Liver (tissue), 9 donors: Measurements from ENCODE around the gene SLC35G2. TPM values are rescaled to one million over a fixed set of nuclear protein-coding genes. Genes with fewer than 3 reads are reported as not detected.
A peak's percentile ranks its signal among the peaks of the same experiment; 100 is the strongest.

Experiments
- DNase-seq: peaks from one replicate; pipeline ENCODE4 v3.0.0-alpha.2; 2017; ENCODE audit warnings: low spot score
- H3K27ac ChIP-seq, 2 donors: one replicate each; pipeline ENCODE4 v1.7.0; 2013; ENCODE audit warnings: inconsistent platforms in 2 of 2, low read length in 2 of 2, control low read depth in 1 of 2, low read depth in 1 of 2, mild to moderate bottlenecking in 1 of 2
- H3K27me3 ChIP-seq, 4 donors: one replicate each; pipeline versions ENCODE4 v1.6.1 to v1.7.0; 2013; ENCODE audit warnings: low read length in 3 of 4, inconsistent platforms in 1 of 4, mild to moderate bottlenecking in 1 of 4, moderate library complexity in 1 of 4; ENCODE audit not compliant: control insufficient read depth in 4 of 4, insufficient read depth in 4 of 4
- H3K36me3 ChIP-seq, 4 donors: one replicate each; pipeline versions ENCODE4 v1.6.1 to v1.7.0; 2013; ENCODE audit warnings: low read length in 3 of 4, mild to moderate bottlenecking in 3 of 4, low read depth in 1 of 4, moderate library complexity in 1 of 4; ENCODE audit not compliant: control insufficient read depth in 4 of 4, insufficient read depth in 3 of 4
- H3K4me1 ChIP-seq, 4 donors: one replicate each; pipeline versions ENCODE4 v1.6.1 to v1.7.0; 2013; ENCODE audit warnings: low read length in 3 of 4, mild to moderate bottlenecking in 3 of 4, moderate library complexity in 1 of 4; ENCODE audit not compliant: control insufficient read depth in 4 of 4, insufficient read depth in 4 of 4
- H3K4me3 ChIP-seq, 3 donors: one replicate each; pipeline versions ENCODE4 v1.6.1 to v1.7.0; 2013; ENCODE audit warnings: low read length in 3 of 3, control low read depth in 1 of 3, low read depth in 1 of 3, mild to moderate bottlenecking in 1 of 3
- H3K9ac ChIP-seq, 2 donors: one replicate each; pipeline ENCODE4 v1.7.0; 2013; ENCODE audit warnings: low read length in 2 of 2, mild to moderate bottlenecking in 2 of 2, moderate library complexity in 2 of 2, control low read depth in 1 of 2, low read depth in 1 of 2
- H3K9me3 ChIP-seq, 4 donors: one replicate each; pipeline versions ENCODE4 v1.6.1 to v1.7.0; 2013; ENCODE audit warnings: low read length in 3 of 4; ENCODE audit not compliant: control insufficient read depth in 4 of 4
- FOXA1 ChIP-seq: IDR thresholded peaks from 2 replicates; pipeline ENCODE4 v1.6.1; 2016; ENCODE audit warnings: antibody characterized with exemption
- FOXA2 ChIP-seq: IDR thresholded peaks from 2 replicates; pipeline ENCODE4 v1.6.1; 2016; ENCODE audit warnings: antibody characterized with exemption
- GABPA ChIP-seq, 2 donors: IDR thresholded peaks in 1 of 2; conservative IDR thresholded peaks in 1 of 2; 2 replicates each; pipeline ENCODE4 v1.6.1; 2016; ENCODE audit warnings: antibody characterized with exemption in 2 of 2, mild to moderate bottlenecking in 1 of 2, moderate library complexity in 1 of 2
- HNF4A ChIP-seq, 2 donors: conservative IDR thresholded peaks; 2 replicates each; pipeline ENCODE4 v1.6.1; 2016; ENCODE audit warnings: antibody characterized with exemption in 2 of 2, mild to moderate bottlenecking in 2 of 2
- HNF4G ChIP-seq: IDR thresholded peaks from 2 replicates; pipeline ENCODE4 v1.6.1; 2016; ENCODE audit warnings: antibody characterized with exemption
- JUND ChIP-seq, 2 donors: IDR thresholded peaks; 2 replicates each; pipeline ENCODE4 v1.6.1; 2016; ENCODE audit warnings: antibody characterized with exemption in 2 of 2
- NR2F2 ChIP-seq: IDR thresholded peaks from 2 replicates; pipeline ENCODE4 v1.6.1; 2016; ENCODE audit warnings: antibody characterized with exemption
- RAD21 ChIP-seq, 2 donors: IDR thresholded peaks; 2 replicates each; pipeline ENCODE4 v1.6.1; 2016; ENCODE audit warnings: antibody characterized with exemption in 2 of 2, mild to moderate bottlenecking in 2 of 2
- RXRA ChIP-seq, 2 donors: IDR thresholded peaks; 2 replicates each; pipeline ENCODE4 v1.6.1; 2017 to 2018; ENCODE audit warnings: antibody characterized with exemption in 2 of 2, mild to moderate bottlenecking in 1 of 2
- SP1 ChIP-seq: IDR thresholded peaks from 2 replicates; pipeline ENCODE4 v1.6.1; 2018; ENCODE audit warnings: antibody characterized with exemption, mild to moderate bottlenecking
- TAF1 ChIP-seq: conservative IDR thresholded peaks from 2 replicates; pipeline ENCODE4 v1.6.1; 2016; ENCODE audit warnings: antibody characterized with exemption, mild to moderate bottlenecking
- YY1 ChIP-seq: IDR thresholded peaks from 2 replicates; pipeline ENCODE4 v1.6.1; 2016; ENCODE audit warnings: antibody characterized with exemption, mild to moderate bottlenecking
- ZBTB33 ChIP-seq: IDR thresholded peaks from 2 replicates; pipeline ENCODE4 v1.6.1; 2016; ENCODE audit warnings: antibody characterized with exemption
- WGBS: extraction: QIAGEN DNeasy Blood & Tissue Kit; methylation state at CpG from one replicate; pipeline ENCODE4 v1.1.7; 2013; 5-methylcytosine and 5-hydroxymethylcytosine counted together
- polyA plus RNA-seq, 2 donors: library from polyadenylated mRNA; stranded (reverse) in 1 of 2; unstranded in 1 of 2; fragments of 200-250 nt in 1 of 2; fragments of >200 nt in 1 of 2; fragmentation: Nextera tagmentation in 1 of 2; extraction: Ambion mirVana in 1 of 2; gene quantifications; one replicate each; pipeline versions ENCODE4 v1.2.1 to v1.2.3, GENCODE V29; 2013 to 2015
- total RNA-seq, 2 donors: library from RNA; depleted of rRNA; stranded (reverse); fragments of >200 nt; gene quantifications; one replicate each; pipeline ENCODE4 v1.2.3, GENCODE V29; 2014
- TF ChIP-seq, protein P1 (sequence below): fragments of 150-350 bp; IDR thresholded peaks from 2 replicates; pipeline ENCODE4 v1.5.1; 2017; ENCODE audit warnings: improper control_type of control experiment, low read depth, low read length; ENCODE audit not compliant: missing input control
- TF ChIP-seq, protein P2 (sequence below): IDR thresholded peaks from 2 replicates; pipeline ENCODE4 v1.6.1; 2016; ENCODE audit warnings: antibody characterized with exemption
- TF ChIP-seq, protein P3 (sequence below): IDR thresholded peaks from 2 replicates; pipeline ENCODE4 v1.6.1; 2016; ENCODE audit warnings: antibody characterized with exemption, mild to moderate bottlenecking
- donor health status: healthy.
- donor health status: healthy.
- donor health status: healthy.
- donor health status: healthy.
- donor health status: healthy.

SLC35G2 gene
- total and polyA plus RNA-seq, 4 donors: 0.51 to 1.2 (median 0.72) TPM

DNA sequence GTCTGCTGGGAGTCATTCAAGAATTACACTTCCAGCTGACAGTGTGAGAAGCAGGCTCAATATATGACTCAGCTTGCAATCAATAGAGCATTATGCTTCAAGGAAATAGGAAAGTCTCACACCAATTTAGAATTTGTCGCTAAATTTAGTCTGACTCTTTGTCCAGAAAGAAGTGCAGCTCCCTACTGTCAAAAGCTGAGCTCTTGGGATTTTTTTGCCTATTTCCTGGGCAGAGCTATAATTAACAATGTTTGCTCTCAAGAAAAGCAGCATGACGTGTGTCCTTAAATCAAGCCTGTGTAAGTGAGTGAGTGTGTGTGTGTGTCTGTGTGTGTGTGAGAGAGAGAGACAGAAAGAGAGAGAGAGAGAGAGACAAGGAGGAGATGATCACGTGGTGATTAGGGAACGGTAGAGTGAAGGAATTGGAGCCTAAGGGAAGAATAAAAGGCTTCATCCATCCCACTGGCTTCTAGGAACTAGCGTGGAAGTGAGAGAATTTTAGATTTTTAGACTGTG is 16.4 kb upstream of the SLC35G2 start:
- Histone ChIP-seq H3K36me3 (no peaks in the 10 kb centered on the region), H3K27ac (no peak overlapping the region), H3K9me3 (no peaks in the 10 kb centered on the region), H3K27me3 (no peaks in the 10 kb centered on the region), H3K9ac (no peak overlapping the region), H3K4me1 (no peaks in the 10 kb centered on the region), H3K4me3 (no peak overlapping the region)
- no peak for DNase-seq
- TF ChIP-seq FOXA2: no peak
- TF ChIP-seq RAD21 (IDR thresholded peaks at IDR 0.05): peak in 1 of 2 donors; percentile 4
- TF ChIP-seq JUND (IDR thresholded peaks at IDR 0.05): peak in 1 of 2 donors; percentile 32
- WGBS: 61% methylated on average over 5 of the region's 5 CpGs

DNA sequence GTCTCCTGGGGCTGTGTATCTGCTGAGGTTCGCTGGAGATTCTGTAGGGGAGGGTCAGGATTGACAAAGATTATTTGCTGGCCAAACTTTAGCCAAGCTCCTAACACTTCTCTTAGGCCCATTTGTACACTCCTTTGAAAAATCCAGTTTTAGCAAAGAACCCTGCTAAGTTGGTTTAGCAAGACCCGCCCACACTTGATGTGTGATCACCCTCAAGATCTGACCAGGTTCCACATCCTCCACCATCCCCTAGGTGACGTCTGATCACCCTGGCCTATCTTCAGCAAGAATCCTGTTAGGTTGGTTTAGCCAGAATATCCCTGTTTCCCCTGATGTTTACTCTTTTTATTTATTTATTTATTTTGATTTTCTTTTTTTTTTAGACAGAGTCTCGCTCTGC is 14.8 kb upstream of the SLC35G2 start:
- H3K4me3 ChIP-seq: no peak overlapping the region
- no peaks in the 10 kb centered on the region for H3K36me3 ChIP-seq
- no peak for DNase-seq
- H3K27me3 ChIP-seq: no peaks in the 10 kb centered on the region
- H3K27ac ChIP-seq: no peak overlapping the region
- no peaks in the 10 kb centered on the region for H3K4me1 ChIP-seq
- H3K9ac ChIP-seq: no peak overlapping the region
- 91% methylated on average over 4 of the region's 4 CpGs for WGBS
- TF ChIP-seq SP1 (no peak), RAD21 (IDR thresholded peaks at IDR 0.05) (no peak), NR2F2 (no peak), TAF1 (no peak), ZBTB33 (no peak), HNF4A (conservative IDR thresholded peaks at IDR 0.05) (no peak), GABPA (IDR thresholded peaks at IDR 0.05 in 1 of 2, conservative IDR thresholded peaks at IDR 0.05 in 1 of 2) (no peak), FOXA1 (no peak), RXRA (IDR thresholded peaks at IDR 0.05) (no peak), YY1 (no peak), HNF4G (no peak), JUND (IDR thresholded peaks at IDR 0.05) (no peak), FOXA2 (no peak)
- TF ChIP-seq, protein P1, sequence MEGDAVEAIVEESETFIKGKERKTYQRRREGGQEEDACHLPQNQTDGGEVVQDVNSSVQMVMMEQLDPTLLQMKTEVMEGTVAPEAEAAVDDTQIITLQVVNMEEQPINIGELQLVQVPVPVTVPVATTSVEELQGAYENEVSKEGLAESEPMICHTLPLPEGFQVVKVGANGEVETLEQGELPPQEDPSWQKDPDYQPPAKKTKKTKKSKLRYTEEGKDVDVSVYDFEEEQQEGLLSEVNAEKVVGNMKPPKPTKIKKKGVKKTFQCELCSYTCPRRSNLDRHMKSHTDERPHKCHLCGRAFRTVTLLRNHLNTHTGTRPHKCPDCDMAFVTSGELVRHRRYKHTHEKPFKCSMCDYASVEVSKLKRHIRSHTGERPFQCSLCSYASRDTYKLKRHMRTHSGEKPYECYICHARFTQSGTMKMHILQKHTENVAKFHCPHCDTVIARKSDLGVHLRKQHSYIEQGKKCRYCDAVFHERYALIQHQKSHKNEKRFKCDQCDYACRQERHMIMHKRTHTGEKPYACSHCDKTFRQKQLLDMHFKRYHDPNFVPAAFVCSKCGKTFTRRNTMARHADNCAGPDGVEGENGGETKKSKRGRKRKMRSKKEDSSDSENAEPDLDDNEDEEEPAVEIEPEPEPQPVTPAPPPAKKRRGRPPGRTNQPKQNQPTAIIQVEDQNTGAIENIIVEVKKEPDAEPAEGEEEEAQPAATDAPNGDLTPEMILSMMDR: no peak
- TF ChIP-seq, protein P2, sequence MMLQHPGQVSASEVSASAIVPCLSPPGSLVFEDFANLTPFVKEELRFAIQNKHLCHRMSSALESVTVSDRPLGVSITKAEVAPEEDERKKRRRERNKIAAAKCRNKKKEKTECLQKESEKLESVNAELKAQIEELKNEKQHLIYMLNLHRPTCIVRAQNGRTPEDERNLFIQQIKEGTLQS: no peak
- H3K9me3 ChIP-seq: no peaks in the 10 kb centered on the region

DNA sequence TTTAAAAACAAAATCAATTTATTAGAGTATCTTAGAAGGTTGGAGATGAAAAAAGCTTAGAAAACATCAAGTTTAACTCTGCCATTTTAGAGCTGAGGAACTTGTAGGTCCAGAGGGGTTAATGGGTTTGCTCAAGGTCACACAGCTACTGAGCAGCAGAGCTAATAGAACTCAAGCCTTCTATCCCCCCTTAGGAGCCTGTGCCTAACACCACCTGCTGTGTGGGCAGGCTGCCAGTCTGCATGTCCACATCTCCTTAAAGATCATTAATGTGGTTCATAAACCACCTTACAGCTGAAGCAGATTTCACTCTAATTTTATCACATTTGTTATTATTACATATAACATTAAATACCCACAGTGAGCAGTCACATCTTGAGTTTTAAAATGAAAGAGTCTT is 14.1 kb upstream of the SLC35G2 start:
- no peak overlapping the region for H3K27ac ChIP-seq
- TF ChIP-seq RAD21 (IDR thresholded peaks at IDR 0.05) (no peak), YY1 (no peak), HNF4G (no peak), TAF1 (no peak), GABPA (IDR thresholded peaks at IDR 0.05 in 1 of 2, conservative IDR thresholded peaks at IDR 0.05 in 1 of 2) (no peak), SP1 (no peak), RXRA (IDR thresholded peaks at IDR 0.05) (no peak), NR2F2 (no peak), HNF4A (conservative IDR thresholded peaks at IDR 0.05) (no peak), FOXA2 (no peak)
- TF ChIP-seq, protein P2: no peak
- TF ChIP-seq, protein P3, sequence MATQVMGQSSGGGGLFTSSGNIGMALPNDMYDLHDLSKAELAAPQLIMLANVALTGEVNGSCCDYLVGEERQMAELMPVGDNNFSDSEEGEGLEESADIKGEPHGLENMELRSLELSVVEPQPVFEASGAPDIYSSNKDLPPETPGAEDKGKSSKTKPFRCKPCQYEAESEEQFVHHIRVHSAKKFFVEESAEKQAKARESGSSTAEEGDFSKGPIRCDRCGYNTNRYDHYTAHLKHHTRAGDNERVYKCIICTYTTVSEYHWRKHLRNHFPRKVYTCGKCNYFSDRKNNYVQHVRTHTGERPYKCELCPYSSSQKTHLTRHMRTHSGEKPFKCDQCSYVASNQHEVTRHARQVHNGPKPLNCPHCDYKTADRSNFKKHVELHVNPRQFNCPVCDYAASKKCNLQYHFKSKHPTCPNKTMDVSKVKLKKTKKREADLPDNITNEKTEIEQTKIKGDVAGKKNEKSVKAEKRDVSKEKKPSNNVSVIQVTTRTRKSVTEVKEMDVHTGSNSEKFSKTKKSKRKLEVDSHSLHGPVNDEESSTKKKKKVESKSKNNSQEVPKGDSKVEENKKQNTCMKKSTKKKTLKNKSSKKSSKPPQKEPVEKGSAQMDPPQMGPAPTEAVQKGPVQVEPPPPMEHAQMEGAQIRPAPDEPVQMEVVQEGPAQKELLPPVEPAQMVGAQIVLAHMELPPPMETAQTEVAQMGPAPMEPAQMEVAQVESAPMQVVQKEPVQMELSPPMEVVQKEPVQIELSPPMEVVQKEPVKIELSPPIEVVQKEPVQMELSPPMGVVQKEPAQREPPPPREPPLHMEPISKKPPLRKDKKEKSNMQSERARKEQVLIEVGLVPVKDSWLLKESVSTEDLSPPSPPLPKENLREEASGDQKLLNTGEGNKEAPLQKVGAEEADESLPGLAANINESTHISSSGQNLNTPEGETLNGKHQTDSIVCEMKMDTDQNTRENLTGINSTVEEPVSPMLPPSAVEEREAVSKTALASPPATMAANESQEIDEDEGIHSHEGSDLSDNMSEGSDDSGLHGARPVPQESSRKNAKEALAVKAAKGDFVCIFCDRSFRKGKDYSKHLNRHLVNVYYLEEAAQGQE: no peak
- TF ChIP-seq, protein P1: no peak

More for the DNA sequence above, 14.1 kb upstream of the SLC35G2 start:
- Histone ChIP-seq H3K4me1 (no peaks in the 10 kb centered on the region), H3K9ac (no peak overlapping the region), H3K27me3 (no peaks in the 10 kb centered on the region), H3K4me3 (no peak overlapping the region), H3K36me3 (no peaks in the 10 kb centered on the region), H3K9me3 (no peaks in the 10 kb centered on the region)
- DNase-seq: no peak
